OCI-LY3 (cell line): ENCODE measurements around the gene PBX2.

Source experiments
- H2AFZ ChIP-seq: fragments of 200-600, 300-600 bp; shearing (Covaris generic); 2 replicates; pipeline ENCODE4 v1.6.0; 2014; ENCODE audit warnings: antibody characterized with exemption, low read depth, low read length
- H3K27ac ChIP-seq: fragments of 200-600, 300-600 bp; sonication (generic); 2 replicates; pipeline ENCODE4 v1.5.1; 2014; ENCODE audit warnings: mild to moderate bottlenecking, low read length, moderate library complexity, mixed read lengths
- H3K27me3 ChIP-seq: fragments of 200-600, 300-600 bp; sonication (generic); 2 replicates; pipeline ENCODE4 v1.6.1; 2014; ENCODE audit warnings: low read depth, low read length, mixed read lengths
- H3K36me3 ChIP-seq: fragments of 200-600, 300-600 bp; sonication (generic); replicated peaks from 2 replicates; pipeline ENCODE3; 2014; ENCODE audit warnings: low read depth, low read length, mixed read lengths
- H3K4me1 ChIP-seq: fragments of 300-600, 200-600 bp; sonication (generic); 2 replicates; pipeline ENCODE4 v1.6.1; 2014; ENCODE audit warnings: low read length, mixed read lengths
- H3K4me2 ChIP-seq: fragments of 200-600, 300-600 bp; sonication (generic); 2 replicates; pipeline ENCODE4 v1.6.1; 2014; ENCODE audit warnings: low read length, mixed read lengths
- H3K4me3 ChIP-seq: fragments of 300-600, 200-600 bp; sonication (generic); 2 replicates; pipeline ENCODE4 v1.5.1; 2014; ENCODE audit warnings: antibody characterized with exemption, mild to moderate bottlenecking, low read length, moderate library complexity
- H3K79me2 ChIP-seq: fragments of 300-600, 200-600 bp; shearing (Covaris generic); 2 replicates; pipeline ENCODE4 v1.6.1; 2014; ENCODE audit warnings: mild to moderate bottlenecking, low read length, mixed read lengths
- H3K9ac ChIP-seq: fragments of 300-600, 200-600 bp; shearing (Covaris generic); 2 replicates; pipeline ENCODE4 v1.6.0; 2014; ENCODE audit warnings: mild to moderate bottlenecking, low read length, moderate library complexity
- H3K9me3 ChIP-seq: fragments of 200-600, 300-600 bp; shearing (Covaris generic); 2 replicates; pipeline ENCODE4 v1.6.1; 2014; ENCODE audit warnings: low read length, mixed read lengths; ENCODE audit not compliant: insufficient read depth
- H4K20me1 ChIP-seq: fragments of 200-600, 300-600 bp; sonication (generic); 2 replicates; pipeline ENCODE4 v1.6.1; 2016; ENCODE audit warnings: low read length, mixed read lengths; ENCODE audit not compliant: insufficient read depth
- EZH2phosphoT487 ChIP-seq: fragments of 200-600 bp; shearing (Covaris generic); IDR thresholded peaks from 2 replicates; pipeline ENCODE4 v1.6.1; 2018; ENCODE audit warnings: antibody characterized with exemption, mixed run types, low read depth
- TF ChIP-seq, protein P1 (sequence below): fragments of 200-600, 300-600 bp; sonication (generic); IDR thresholded peaks from 2 replicates; pipeline ENCODE4 v1.5.1; 2014; ENCODE audit warnings: antibody characterized with exemption, low read length, low read depth

PBX2 gene

DNA sequence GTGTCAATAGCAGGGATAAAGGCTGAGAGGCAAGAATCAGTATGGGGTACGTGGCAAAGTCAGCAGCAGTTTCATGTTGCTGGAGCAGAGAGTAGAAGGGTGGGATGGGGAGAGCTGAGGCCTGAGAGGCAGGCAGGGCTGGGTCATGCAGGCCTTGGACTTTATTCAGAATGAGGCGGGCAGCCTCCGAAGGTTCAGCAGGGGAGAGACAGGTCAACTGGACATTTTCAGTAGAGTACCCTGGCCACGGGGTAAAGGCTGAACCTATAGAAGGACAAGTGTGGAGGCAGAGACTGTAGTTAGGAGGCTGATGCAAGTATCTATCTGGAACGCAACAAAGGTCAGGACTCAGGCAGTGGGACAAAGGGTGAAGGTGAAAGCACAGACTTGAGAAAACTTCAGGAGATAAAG is 20.2 kb upstream of the PBX2 start:
- no peak overlapping the region for H2AFZ ChIP-seq
- H3K4me3 ChIP-seq: no peak overlapping the region
- TF ChIP-seq, protein P1, sequence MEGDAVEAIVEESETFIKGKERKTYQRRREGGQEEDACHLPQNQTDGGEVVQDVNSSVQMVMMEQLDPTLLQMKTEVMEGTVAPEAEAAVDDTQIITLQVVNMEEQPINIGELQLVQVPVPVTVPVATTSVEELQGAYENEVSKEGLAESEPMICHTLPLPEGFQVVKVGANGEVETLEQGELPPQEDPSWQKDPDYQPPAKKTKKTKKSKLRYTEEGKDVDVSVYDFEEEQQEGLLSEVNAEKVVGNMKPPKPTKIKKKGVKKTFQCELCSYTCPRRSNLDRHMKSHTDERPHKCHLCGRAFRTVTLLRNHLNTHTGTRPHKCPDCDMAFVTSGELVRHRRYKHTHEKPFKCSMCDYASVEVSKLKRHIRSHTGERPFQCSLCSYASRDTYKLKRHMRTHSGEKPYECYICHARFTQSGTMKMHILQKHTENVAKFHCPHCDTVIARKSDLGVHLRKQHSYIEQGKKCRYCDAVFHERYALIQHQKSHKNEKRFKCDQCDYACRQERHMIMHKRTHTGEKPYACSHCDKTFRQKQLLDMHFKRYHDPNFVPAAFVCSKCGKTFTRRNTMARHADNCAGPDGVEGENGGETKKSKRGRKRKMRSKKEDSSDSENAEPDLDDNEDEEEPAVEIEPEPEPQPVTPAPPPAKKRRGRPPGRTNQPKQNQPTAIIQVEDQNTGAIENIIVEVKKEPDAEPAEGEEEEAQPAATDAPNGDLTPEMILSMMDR: no peak
- TF ChIP-seq EZH2phosphoT487: no peak
- no peak overlapping the region for H3K9ac ChIP-seq
- no peak overlapping the region for H3K27ac ChIP-seq
- no peaks in the 10 kb centered on the region for H3K4me1 ChIP-seq
- H3K79me2 ChIP-seq: no peaks in the 10 kb centered on the region
- no peaks in the 10 kb centered on the region for H4K20me1 ChIP-seq
- H3K9me3 ChIP-seq: no peaks in the 10 kb centered on the region
- H3K36me3 ChIP-seq: no peaks in the 10 kb centered on the region
- no peaks in the 10 kb centered on the region for H3K27me3 ChIP-seq
- H3K4me2 ChIP-seq: no peak overlapping the region

DNA sequence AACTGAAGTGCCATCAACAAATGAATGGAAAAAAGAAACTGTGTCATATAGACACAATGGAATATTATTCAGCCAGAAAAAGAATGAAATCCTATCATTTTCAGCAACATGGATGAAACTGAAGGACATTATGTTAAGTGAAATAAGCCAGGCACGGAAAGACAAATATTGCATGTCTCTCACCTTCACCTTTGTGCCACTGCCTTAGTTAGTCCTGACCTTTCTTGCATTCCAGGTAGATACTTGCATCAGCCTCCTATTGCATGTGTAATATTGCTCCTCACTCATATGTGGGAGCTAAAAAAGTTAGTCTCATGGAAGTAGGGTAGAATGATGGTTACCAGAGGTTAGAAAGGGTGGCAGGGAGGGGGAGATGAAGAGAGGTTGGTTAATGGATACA is 19.0 kb upstream of the PBX2 start:
- no peaks in the 10 kb centered on the region for H3K36me3 ChIP-seq

DNA sequence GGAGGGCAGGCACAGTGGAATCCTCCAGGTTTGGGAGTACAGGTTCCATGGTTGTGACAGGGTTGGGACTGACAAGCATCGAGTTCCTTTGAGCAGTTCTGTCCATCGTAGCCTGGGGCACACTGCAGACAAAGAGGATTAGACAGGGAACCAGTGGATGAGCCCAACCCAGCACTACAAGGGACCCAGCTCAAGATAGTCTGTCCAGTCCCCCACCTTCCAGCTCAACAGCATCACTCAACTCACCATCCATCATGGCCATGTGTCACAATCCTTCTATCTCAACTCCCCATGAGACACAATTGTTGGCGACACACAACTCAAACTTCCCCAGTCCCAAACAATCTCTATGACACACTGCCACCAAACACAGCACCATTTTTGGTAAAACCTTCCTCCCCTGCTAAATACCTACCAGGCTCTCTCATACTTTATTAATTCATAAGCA is 14.3 kb upstream of the PBX2 start:
- H2AFZ ChIP-seq: no peak overlapping the region
- H3K36me3 ChIP-seq: no peaks in the 10 kb centered on the region
- no peak overlapping the region for H3K4me2 ChIP-seq
- no peak overlapping the region for H3K9ac ChIP-seq
- no peaks in the 10 kb centered on the region for H3K27me3 ChIP-seq
- H3K4me1 ChIP-seq: no peaks in the 10 kb centered on the region
- no peak overlapping the region for H3K4me3 ChIP-seq
- no peaks in the 10 kb centered on the region for H3K79me2 ChIP-seq
- H3K27ac ChIP-seq: no peak overlapping the region
- H4K20me1 ChIP-seq: no peaks in the 10 kb centered on the region
- no peak for TF ChIP-seq EZH2phosphoT487
- TF ChIP-seq, protein P1: no peak
- H3K9me3 ChIP-seq: no peaks in the 10 kb centered on the region

More for the DNA sequence above, 19.0 kb upstream of the PBX2 start:
- Histone ChIP-seq H3K27me3 (no peaks in the 10 kb centered on the region), H3K9ac (no peak overlapping the region), H3K27ac (no peak overlapping the region), H2AFZ (no peak overlapping the region), H3K4me2 (no peak overlapping the region), H3K4me3 (no peak overlapping the region), H3K9me3 (no peaks in the 10 kb centered on the region), H3K79me2 (no peaks in the 10 kb centered on the region), H3K4me1 (no peaks in the 10 kb centered on the region), H4K20me1 (no peaks in the 10 kb centered on the region)
- TF ChIP-seq, protein P1: no peak
- TF ChIP-seq EZH2phosphoT487: no peak

DNA sequence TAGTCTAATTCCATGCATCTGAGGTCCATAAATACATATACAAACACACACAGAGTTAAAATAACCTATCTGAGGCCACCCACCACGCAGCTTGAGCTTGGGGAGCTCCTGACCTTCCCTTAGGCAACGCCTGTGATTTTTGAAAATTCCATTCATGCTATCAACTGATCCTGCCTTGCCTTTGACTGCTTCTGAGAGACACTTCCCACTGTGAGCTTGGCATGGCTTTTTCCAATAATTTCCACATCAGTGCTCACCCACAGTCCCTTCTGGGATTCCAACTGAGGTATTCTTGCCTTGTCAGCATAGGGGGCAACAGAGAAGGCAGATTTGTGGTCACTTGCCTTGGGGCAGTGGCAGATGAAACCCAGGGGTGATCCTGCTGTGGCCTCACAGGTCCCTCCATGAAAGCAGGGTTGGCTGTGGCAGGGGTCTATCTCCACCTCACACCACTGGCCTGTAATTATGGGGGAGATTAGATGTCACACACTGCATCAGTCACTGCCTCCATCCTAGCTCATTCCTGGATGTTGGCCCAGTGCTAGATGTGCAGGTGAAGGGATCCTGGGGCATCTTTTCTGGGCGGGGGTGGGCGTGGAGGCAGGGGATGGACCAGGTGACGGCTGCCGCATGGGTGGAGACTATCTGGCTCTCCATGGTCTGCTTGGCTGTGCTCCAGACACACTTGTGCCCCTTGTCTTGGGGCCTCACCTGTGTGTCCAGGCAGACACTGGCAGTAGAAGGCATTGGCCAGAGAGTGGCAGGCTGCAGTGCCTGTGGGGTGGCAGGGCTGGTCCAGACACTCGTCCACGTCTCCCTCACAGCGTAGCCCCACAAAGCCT is 13.6 kb upstream of the PBX2 start:
- TF ChIP-seq, protein P1: no peak
- no peak for TF ChIP-seq EZH2phosphoT487
- H3K4me1 ChIP-seq: no peaks in the 10 kb centered on the region
- H3K36me3 ChIP-seq: no peaks in the 10 kb centered on the region
- no peaks in the 10 kb centered on the region for H3K79me2 ChIP-seq
- no peaks in the 10 kb centered on the region for H3K27me3 ChIP-seq
- H3K9me3 ChIP-seq: no peaks in the 10 kb centered on the region
- H3K4me2 ChIP-seq: no peak overlapping the region
- H3K4me3 ChIP-seq: no peak overlapping the region
- H3K9ac ChIP-seq: no peak overlapping the region
- H4K20me1 ChIP-seq: no peaks in the 10 kb centered on the region
- H3K27ac ChIP-seq: no peak overlapping the region
- H2AFZ ChIP-seq: no peak overlapping the region
